Osteoblast (primary cell): ENCODE data around the gene GALNT9. TPM values are rescaled to one million over a fixed set of nuclear protein-coding genes. Genes with fewer than 3 reads are reported as not detected.

Experiments
- DNase-seq: peaks from one replicate; pipeline ENCODE4 v3.0.0; 2011; ENCODE audit warnings: low spot score, mixed read lengths; ENCODE audit not compliant: insufficient read length; ENCODE audit errors: missing footprints
- H2AFZ ChIP-seq: 2 replicates; pipeline ENCODE4 v1.6.0; 2011; ENCODE audit warnings: mild to moderate bottlenecking, low read length
- H3K27ac ChIP-seq: 2 replicates; pipeline ENCODE4 v1.5.1; 2011; ENCODE audit warnings: mild to moderate bottlenecking, low read depth, low read length, moderate library complexity
- H3K27me3 ChIP-seq: 2 replicates; pipeline ENCODE4 v1.6.0; 2012; ENCODE audit warnings: mild to moderate bottlenecking, control low read depth, inconsistent platforms, low read length, moderate library complexity; ENCODE audit not compliant: insufficient read depth
- H3K36me3 ChIP-seq: 2 replicates; pipeline ENCODE4 v1.5.1; 2011; ENCODE audit warnings: mild to moderate bottlenecking, low read length, control low read depth, moderate library complexity; ENCODE audit not compliant: insufficient read depth
- H3K4me1 ChIP-seq: 2 replicates; pipeline ENCODE4 v1.5.1; 2011; ENCODE audit warnings: mild to moderate bottlenecking, low read length, control low read depth, moderate library complexity; ENCODE audit not compliant: insufficient read depth
- H3K4me2 ChIP-seq: 2 replicates; pipeline ENCODE4 v1.6.0; 2011; ENCODE audit warnings: mild to moderate bottlenecking, low read length; ENCODE audit not compliant: insufficient read depth
- H3K4me3 ChIP-seq: fragments of 200-600 bp; sonication (generic); 3 replicates; pipeline ENCODE4 v1.5.1; 2012; ENCODE audit warnings: mild to moderate bottlenecking, low read length, inconsistent platforms; ENCODE audit not compliant: insufficient read depth
- H3K79me2 ChIP-seq: 2 replicates; pipeline ENCODE4 v1.6.0; 2012; ENCODE audit warnings: mild to moderate bottlenecking, low read length, control low read depth, inconsistent platforms; ENCODE audit not compliant: insufficient read depth
- H3K9me3 ChIP-seq: 2 replicates; pipeline ENCODE4 v1.5.1; 2011; ENCODE audit warnings: low read depth, low read length, control low read depth
- H4K20me1 ChIP-seq: 2 replicates; pipeline ENCODE4 v1.6.0; 2012; ENCODE audit warnings: mild to moderate bottlenecking, low read length, control low read depth; ENCODE audit not compliant: insufficient read depth
- CTCF ChIP-seq: IDR thresholded peaks from 2 replicates; pipeline ENCODE4 v1.5.1; 2011; ENCODE audit warnings: mild to moderate bottlenecking, low read depth, low read length, moderate library complexity; ENCODE audit errors: extremely low read depth
- small RNA-seq: library from RNA; depleted of rRNA; stranded (forward); fragments of <200 nt; gene quantifications from one replicate; pipeline ENCODE3, GENCODE V24; 2012
- total RNA-seq: library from RNA; depleted of rRNA; stranded (reverse); fragments of >200 nt; gene quantifications from 2 replicates; pipeline ENCODE4 v1.2.3, GENCODE V29; 2012

The GALNT9 gene
- total RNA-seq, 1 donor = 0.36 TPM

- H4K20me1 ChIP-seq = peaks cover 18% of the 10 kb centered on the region
- H3K4me3 ChIP-seq = no peak overlapping the region
- no peak overlapping the region for H2AFZ ChIP-seq
- H3K4me1 ChIP-seq = peaks cover 15% of the 10 kb centered on the region
- H3K79me2 ChIP-seq = peaks cover 43% of the 10 kb centered on the region
- no peak overlapping the region for H3K4me2 ChIP-seq
- H3K27me3 ChIP-seq = no peaks in the 10 kb centered on the region
- peak; percentile 88 for DNase-seq
- no peak for TF ChIP-seq CTCF
- H3K9me3 ChIP-seq = no peaks in the 10 kb centered on the region
- H3K36me3 ChIP-seq = no peaks in the 10 kb centered on the region
- no peak overlapping the region for H3K27ac ChIP-seq
These were observed 181.7 kb downstream of the GALNT9 start for GRCh38 chr12:132147423-132148367.

- Histone ChIP-seq H3K27ac (no peak overlapping the region), H3K27me3 (no peaks in the 10 kb centered on the region), H3K4me2 (no peak overlapping the region), H4K20me1 (peaks cover 20% of the 10 kb centered on the region), H3K9me3 (no peaks in the 10 kb centered on the region), H3K36me3 (peaks cover 4% of the 10 kb centered on the region), H3K4me3 (no peak overlapping the region), H2AFZ (no peak overlapping the region), H3K79me2 (peaks cover 51% of the 10 kb centered on the region), H3K4me1 (peaks cover 16% of the 10 kb centered on the region)
- no peak for TF ChIP-seq CTCF
- peak; percentile 73 for DNase-seq
These were observed 182.5 kb downstream of the GALNT9 start for GRCh38 chr12:132146772-132147422.

Small RNAs within 50 kb of the gene (small RNA-seq; reads per million reads assigned to genes)
- gene AC138466.3 = not detected

Other genes with a start within 250 kb of the GALNT9 start
- gene DDX51, start 185.3 kb downstream of the GALNT9 start, total RNA-seq = 6.2 and 7.4 TPM in 2 replicates
- 7.7 and 11.2 TPM in 2 replicates for gene NOC4L, start 185.1 kb downstream of the GALNT9 start, total RNA-seq
- 2.7 and 12.3 TPM in 2 replicates for gene FBRSL1, start 160.6 kb upstream of the GALNT9 start, total RNA-seq